HG02642 (cell line): Measurements from ENCODE around the gene JDP2.

Source experiments
- ATAC-seq: cut with Tn5 transposase; IDR thresholded peaks from one replicate; pipeline ENCODE4 v1.9.1; 2021; ENCODE audit warnings: mild to moderate bottlenecking; ENCODE audit not compliant: unreplicated experiment, poor library complexity

JDP2 gene

GRCh38 chr14:75434890-75435248 is 7.0 kb downstream of the JDP2 start:
- no peak for ATAC-seq

GRCh38 chr14:75435473-75435872 is 7.7 kb downstream of the JDP2 start:
- no peak for ATAC-seq

GRCh38 chr14:75437201-75438143 is 9.7 kb downstream of the JDP2 start:
- no peak for ATAC-seq

GRCh38 chr14:75438486-75439080 is 10.8 kb downstream of the JDP2 start:
- ATAC-seq = no peak

GRCh38 chr14:75439989-75440388 is 12.2 kb downstream of the JDP2 start:
- ATAC-seq = no peak

- ATAC-seq = no peak
These were observed 13.1 kb downstream of the JDP2 start for GRCh38 chr14:75440733-75441477.

GRCh38 chr14:75441728-75442127 is 13.9 kb downstream of the JDP2 start:
- no peak for ATAC-seq

GRCh38 chr14:75442166-75442565 is 14.3 kb downstream of the JDP2 start:
- no peak for ATAC-seq

- ATAC-seq = no peak
These were observed 14.8 kb downstream of the JDP2 start for GRCh38 chr14:75442642-75443041.

GRCh38 chr14:75443203-75443969 is 15.6 kb downstream of the JDP2 start:
- no peak for ATAC-seq

GRCh38 chr14:75445236-75445635 is 17.4 kb downstream of the JDP2 start:
- no peak for ATAC-seq

- ATAC-seq = no peak
These were observed 18.1 kb downstream of the JDP2 start for GRCh38 chr14:75445963-75446362.

GRCh38 chr14:75446447-75446846 is 18.6 kb downstream of the JDP2 start:
- no peak for ATAC-seq

GRCh38 chr14:75448209-75448608 is 20.4 kb downstream of the JDP2 start:
- no peak for ATAC-seq

GRCh38 chr14:75449036-75449435 is 21.2 kb downstream of the JDP2 start:
- ATAC-seq = no peak

GRCh38 chr14:75449696-75450095 is 21.9 kb downstream of the JDP2 start:
- no peak for ATAC-seq

- ATAC-seq = no peak
These were observed 22.8 kb downstream of the JDP2 start for GRCh38 chr14:75450381-75451276.

- ATAC-seq = no peak
These were observed 24.5 kb downstream of the JDP2 start for GRCh38 chr14:75452324-75452723.
